GM12801 (cell line): ENCODE measurements around the gene RFTN1.

Experiments
- CTCF ChIP-seq: IDR thresholded peaks from one replicate; pipeline ENCODE4 v1.5.1; 2011; ENCODE audit warnings: control low read depth; ENCODE audit not compliant: insufficient read length; ENCODE audit errors: extremely low read depth

The RFTN1 gene

DNA sequence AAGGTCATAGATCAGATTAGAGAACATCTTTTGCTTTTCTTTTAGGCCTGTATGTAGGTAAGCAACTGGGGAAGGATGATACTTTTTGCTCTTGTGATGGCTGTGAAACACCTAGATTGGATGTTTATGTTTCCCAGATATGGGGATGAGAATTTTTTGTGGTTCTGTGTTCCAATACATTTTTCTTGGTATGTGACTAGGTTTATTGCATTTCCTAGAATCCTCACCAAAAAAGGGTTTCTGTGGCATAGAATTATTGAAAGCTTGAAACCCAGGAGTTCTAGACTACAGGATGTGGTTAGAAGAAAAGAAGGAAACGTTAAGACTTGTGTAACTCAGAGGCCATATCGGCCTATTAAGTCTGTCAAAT, 222.7 kb downstream of the RFTN1 start:
- no peak for TF ChIP-seq CTCF

DNA sequence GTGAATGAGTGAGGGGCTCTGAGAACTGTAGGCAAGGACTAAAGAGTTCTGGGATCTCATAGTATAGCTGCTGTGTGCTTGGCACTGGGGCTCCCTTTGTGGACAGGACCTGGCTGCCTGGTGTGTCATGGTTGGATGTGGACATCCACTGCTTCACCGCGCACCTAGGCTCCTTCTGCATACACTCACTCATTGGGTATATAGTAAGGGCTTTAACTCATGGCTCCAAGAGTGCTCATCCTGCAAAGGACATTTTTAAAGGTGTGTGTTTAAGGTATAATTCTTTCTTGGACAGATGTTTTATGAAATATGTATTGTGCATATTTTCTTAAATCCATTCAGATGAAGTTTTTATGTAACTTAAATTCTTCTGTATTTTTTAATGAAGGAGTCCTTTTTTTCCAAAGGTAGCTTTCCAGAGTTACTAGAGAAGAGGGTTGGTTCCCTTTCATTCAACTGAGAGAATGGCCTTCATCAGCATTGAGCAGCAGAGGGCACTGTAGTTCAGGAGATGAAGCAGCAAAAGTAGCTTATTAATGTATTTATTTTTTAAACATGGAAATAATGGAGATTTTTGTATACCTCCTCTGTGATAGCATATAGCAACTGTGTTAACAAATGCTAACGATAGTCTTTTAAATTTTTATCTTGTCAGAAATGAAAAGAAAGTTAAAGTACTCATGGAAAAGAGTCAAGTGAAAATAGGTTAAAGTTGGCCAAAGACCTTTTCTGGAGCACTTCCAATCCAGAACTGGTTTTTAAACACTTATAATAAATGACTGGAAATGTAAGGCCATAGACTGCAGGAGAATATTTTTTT, 223.3 kb downstream of the RFTN1 start:
- no peak for TF ChIP-seq CTCF

GRCh38 chr3:16289144-16289889, 224.2 kb downstream of the RFTN1 start:
- TF ChIP-seq CTCF: no peak

DNA sequence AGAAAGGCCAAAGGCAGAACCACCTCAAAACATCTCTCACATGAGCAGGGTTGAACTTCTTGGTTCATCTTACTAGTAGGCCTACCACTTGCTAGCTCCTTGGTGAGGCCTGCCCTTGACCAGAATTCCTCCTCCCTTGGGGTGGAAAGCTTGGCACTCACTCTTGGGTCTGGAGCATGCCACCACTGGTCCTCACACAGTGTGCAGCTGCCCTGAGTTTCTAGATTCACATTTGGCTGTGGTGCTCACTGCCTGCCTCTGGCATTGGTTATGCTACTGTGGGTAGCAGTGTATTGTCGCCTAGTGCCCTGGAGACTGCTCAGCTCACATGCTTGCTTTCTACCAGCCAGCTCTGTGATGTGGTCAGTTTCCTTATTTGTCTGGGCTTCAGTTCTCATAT, 224.8 kb downstream of the RFTN1 start:
- TF ChIP-seq CTCF: no peak

- no peak for TF ChIP-seq CTCF
These were observed 226.6 kb downstream of the RFTN1 start for GRCh38 chr3:16286751-16287543.

- TF ChIP-seq CTCF: no peak
These were observed 227.3 kb downstream of the RFTN1 start for GRCh38 chr3:16286161-16286560.

DNA sequence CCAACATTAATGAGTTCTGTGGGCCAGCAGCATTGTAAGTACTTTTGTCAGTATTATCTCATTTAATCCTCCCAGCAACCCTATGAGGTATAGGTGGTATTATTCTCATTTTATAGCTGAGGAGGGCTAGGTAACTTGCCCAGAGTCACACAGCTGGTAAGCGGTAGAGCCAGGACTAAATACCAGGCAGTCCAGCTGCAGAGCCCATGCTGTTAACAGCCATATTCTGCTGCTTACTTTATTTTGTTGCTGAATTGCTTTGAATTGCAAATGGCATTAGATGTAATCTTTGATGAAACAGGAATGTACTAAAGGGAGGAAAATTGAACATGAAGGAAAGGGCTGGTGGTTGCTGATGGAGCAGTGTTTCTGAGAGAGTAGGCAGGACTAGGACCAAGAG, 228.9 kb downstream of the RFTN1 start:
- TF ChIP-seq CTCF: no peak
